GM18507 (cell line): ENCODE data around the gene RPL3.

Experiments used
- DNase-seq: peaks from one replicate; pipeline ENCODE4 v3.0.0; 2011; ENCODE audit warnings: low read depth; ENCODE audit not compliant: insufficient read length; ENCODE audit errors: extremely low spot score
- FAIRE-seq: peaks from 2 replicates; lab custom pipeline; 2011; peaks lifted over from hg19 to GRCh38; lab: Jason Lieb, UNC

The RPL3 gene

GRCh38 chr22:39270792-39271191 lies 48.6 kb downstream of the RPL3 start:
- DNase-seq (no peak), FAIRE-seq (no peak)

- DNase-seq (no peak), FAIRE-seq (no peak)
Observed at GRCh38 chr22:39270280-39270679, 49.1 kb downstream of the RPL3 start.

- DNase-seq, result no peak
- FAIRE-seq, result no peak
Observed at GRCh38 chr22:39269095-39269790, 50.2 kb downstream of the RPL3 start.

GRCh38 chr22:39268645-39269044 lies 50.8 kb downstream of the RPL3 start:
- FAIRE-seq (no peak), DNase-seq (no peak)

- DNase-seq (no peak), FAIRE-seq (no peak)
Observed at GRCh38 chr22:39267974-39268373, 51.4 kb downstream of the RPL3 start.

- FAIRE-seq (peak; percentile 100), DNase-seq (peak; percentile 66)
Observed at GRCh38 chr22:39266398-39267030, 52.9 kb downstream of the RPL3 start.

GRCh38 chr22:39265143-39265886 lies 54.1 kb downstream of the RPL3 start:
- FAIRE-seq, result no peak
- no peak for DNase-seq

- DNase-seq (peak; percentile 43), FAIRE-seq (peak; percentile 91)
Observed at GRCh38 chr22:39264349-39265038, 54.9 kb downstream of the RPL3 start.

GRCh38 chr22:39263626-39264348 lies 55.6 kb downstream of the RPL3 start:
- FAIRE-seq, result no peak
- no peak for DNase-seq
